ENCODE measurements around the gene AFP. TPM values are rescaled to one million over a fixed set of nuclear protein-coding genes. Genes with fewer than 3 reads are reported as not detected.

The AFP gene
- total and polyA plus RNA-seq, 2 of the 13 experiments (the other 11 are each of a cell fraction or from before 2014, with no cell fraction given): 9,434 to 13,105 TPM

GRCh38 chr4:73409012-73409862 lies 26.8 kb upstream of the AFP start (continued):
- TF ChIP-seq, protein P1, sequence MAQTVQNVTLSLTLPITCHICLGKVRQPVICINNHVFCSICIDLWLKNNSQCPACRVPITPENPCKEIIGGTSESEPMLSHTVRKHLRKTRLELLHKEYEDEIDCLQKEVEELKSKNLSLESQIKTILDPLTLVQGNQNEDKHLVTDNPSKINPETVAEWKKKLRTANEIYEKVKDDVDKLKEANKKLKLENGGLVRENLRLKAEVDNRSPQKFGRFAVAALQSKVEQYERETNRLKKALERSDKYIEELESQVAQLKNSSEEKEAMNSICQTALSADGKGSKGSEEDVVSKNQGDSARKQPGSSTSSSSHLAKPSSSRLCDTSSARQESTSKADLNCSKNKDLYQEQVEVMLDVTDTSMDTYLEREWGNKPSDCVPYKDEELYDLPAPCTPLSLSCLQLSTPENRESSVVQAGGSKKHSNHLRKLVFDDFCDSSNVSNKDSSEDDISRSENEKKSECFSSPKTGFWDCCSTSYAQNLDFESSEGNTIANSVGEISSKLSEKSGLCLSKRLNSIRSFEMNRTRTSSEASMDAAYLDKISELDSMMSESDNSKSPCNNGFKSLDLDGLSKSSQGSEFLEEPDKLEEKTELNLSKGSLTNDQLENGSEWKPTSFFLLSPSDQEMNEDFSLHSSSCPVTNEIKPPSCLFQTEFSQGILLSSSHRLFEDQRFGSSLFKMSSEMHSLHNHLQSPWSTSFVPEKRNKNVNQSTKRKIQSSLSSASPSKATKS (CRISPR knock-in tag; IDR thresholded peaks at IDR 0.05): no peak
- TF ChIP-seq CHD2 (IDR thresholded peaks at IDR 0.05; ENCODE audit: low read depth, low read length) (no peak), TEAD3 (CRISPR knock-in tag; optimal IDR thresholded peaks at IDR 0.05; ENCODE audit: borderline replicate concordance) (no peak), ARNT2 (CRISPR knock-in tag; IDR thresholded peaks at IDR 0.05; ENCODE audit: low read depth) (no peak), AKNA (CRISPR knock-in tag; IDR thresholded peaks at IDR 0.05; ENCODE audit: borderline replicate concordance) (no peak), JDP2 (CRISPR knock-in tag; IDR thresholded peaks at IDR 0.05; ENCODE audit: borderline replicate concordance) (no peak), SCMH1 (CRISPR knock-in tag; IDR thresholded peaks at IDR 0.05; ENCODE audit: borderline replicate concordance) (no peak), PHB2 (IDR thresholded peaks at IDR 0.05; ENCODE audit: partially characterized antibody) (no peak), RAD21 (CRISPR knock-in tag; IDR thresholded peaks at IDR 0.05) (no peak), SMARCC2 (IDR thresholded peaks at IDR 0.05) (no peak), MAFG (CRISPR knock-in tag; IDR thresholded peaks at IDR 0.05) (no peak), ZNF292 (CRISPR knock-in tag; IDR thresholded peaks at IDR 0.05; ENCODE audit: borderline replicate concordance, low read depth) (no peak)
- TF ChIP-seq, protein P2, sequence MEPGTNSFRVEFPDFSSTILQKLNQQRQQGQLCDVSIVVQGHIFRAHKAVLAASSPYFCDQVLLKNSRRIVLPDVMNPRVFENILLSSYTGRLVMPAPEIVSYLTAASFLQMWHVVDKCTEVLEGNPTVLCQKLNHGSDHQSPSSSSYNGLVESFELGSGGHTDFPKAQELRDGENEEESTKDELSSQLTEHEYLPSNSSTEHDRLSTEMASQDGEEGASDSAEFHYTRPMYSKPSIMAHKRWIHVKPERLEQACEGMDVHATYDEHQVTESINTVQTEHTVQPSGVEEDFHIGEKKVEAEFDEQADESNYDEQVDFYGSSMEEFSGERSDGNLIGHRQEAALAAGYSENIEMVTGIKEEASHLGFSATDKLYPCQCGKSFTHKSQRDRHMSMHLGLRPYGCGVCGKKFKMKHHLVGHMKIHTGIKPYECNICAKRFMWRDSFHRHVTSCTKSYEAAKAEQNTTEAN (CRISPR knock-in tag; conservative IDR thresholded peaks at IDR 0.05): 0 out of 2 replicates have a peak, but pooled peaks have one; percentile 4
- TF ChIP-seq, protein P3, sequence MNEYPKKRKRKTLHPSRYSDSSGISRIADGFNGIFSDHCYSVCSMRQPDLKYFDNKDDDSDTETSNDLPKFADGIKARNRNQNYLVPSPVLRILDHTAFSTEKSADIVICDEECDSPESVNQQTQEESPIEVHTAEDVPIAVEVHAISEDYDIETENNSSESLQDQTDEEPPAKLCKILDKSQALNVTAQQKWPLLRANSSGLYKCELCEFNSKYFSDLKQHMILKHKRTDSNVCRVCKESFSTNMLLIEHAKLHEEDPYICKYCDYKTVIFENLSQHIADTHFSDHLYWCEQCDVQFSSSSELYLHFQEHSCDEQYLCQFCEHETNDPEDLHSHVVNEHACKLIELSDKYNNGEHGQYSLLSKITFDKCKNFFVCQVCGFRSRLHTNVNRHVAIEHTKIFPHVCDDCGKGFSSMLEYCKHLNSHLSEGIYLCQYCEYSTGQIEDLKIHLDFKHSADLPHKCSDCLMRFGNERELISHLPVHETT (CRISPR knock-in tag; conservative IDR thresholded peaks at IDR 0.05): no peak
